Naive thymus-derived CD4-positive, alpha-beta T cell (primary cell): ENCODE results near the gene DPEP1. TPM values are rescaled to one million over a fixed set of nuclear protein-coding genes. Genes with fewer than 3 reads are reported as not detected.
"Not testable (repeated sequence)": the region's sequence is repeated elsewhere in the genome, so short reads cannot be mapped to it uniquely, and the experiment has no call there.

Experiments used
- ATAC-seq: fragments of 150-1000 bp; cut with Tn5 transposase; 2 replicates; pipeline ENCODE4 v1.10.0; 2021; ENCODE audit warnings: mild to moderate bottlenecking, moderate library complexity
- CTCF ChIA-PET: fragments of 350-600 bp; sonication (Branson Sonifier 250); formaldehyde crosslinking; loops from one replicate; lab custom pipeline; 2021; ENCODE audit warnings: antibody characterized with exemption; lab: Charles Lee
- POLR2A ChIA-PET: fragments of 350-600 bp; sonication (Branson Sonifier 250); formaldehyde crosslinking; loops from one replicate; lab custom pipeline; 2021; ENCODE audit warnings: antibody characterized with exemption, inconsistent platforms; lab: Charles Lee
- DNase-seq, 9 donors: peaks; one replicate each; pipeline versions ENCODE4 v3.0.0 to v3.0.0-alpha.2; 2020 to 2022; ENCODE audit warnings: mixed read lengths in 1 of 9
- H3K27ac ChIP-seq: one replicate; pipeline ENCODE4 v1.7.0; 2013; ENCODE audit warnings: mild to moderate bottlenecking, low read depth, low read length, moderate library complexity
- H3K27me3 ChIP-seq, 2 donors: one replicate each; pipeline ENCODE4 v1.7.0; 2013; ENCODE audit warnings: low read length in 2 of 2, mild to moderate bottlenecking in 2 of 2, moderate library complexity in 2 of 2; ENCODE audit not compliant: control insufficient read depth in 2 of 2, insufficient read depth in 2 of 2
- H3K36me3 ChIP-seq, 3 experiments: 1 replicate in 2 of 3; 2 replicates in 1 of 3; pipeline ENCODE4 v1.7.0; 2013; ENCODE audit warnings: low read length in 3 of 3, mild to moderate bottlenecking in 3 of 3, moderate library complexity in 1 of 3; ENCODE audit not compliant: insufficient read depth in 3 of 3, control insufficient read depth in 2 of 3
- H3K4me1 ChIP-seq, 2 donors: one replicate each; pipeline ENCODE4 v1.7.0; 2013; ENCODE audit warnings: low read length in 2 of 2, mild to moderate bottlenecking in 2 of 2, moderate library complexity in 1 of 2; ENCODE audit not compliant: control insufficient read depth in 2 of 2, insufficient read depth in 2 of 2
- H3K4me3 ChIP-seq: 2 replicates; pipeline ENCODE4 v1.7.0; 2013; ENCODE audit warnings: mild to moderate bottlenecking, low read length
- H3K9me3 ChIP-seq, 3 experiments: 1 replicate in 2 of 3; 2 replicates in 1 of 3; pipeline ENCODE4 v1.7.0; 2013; ENCODE audit warnings: low read length in 3 of 3; ENCODE audit not compliant: control insufficient read depth in 2 of 3
- H3K27ac Mint-ChIP-seq, 9 donors: one replicate each; pipeline ENCODE4 v1.8.0; 2020 to 2022; ENCODE audit warnings: mixed read lengths in 9 of 9, mild to moderate bottlenecking in 8 of 9, moderate library complexity in 5 of 9, inconsistent platforms in 2 of 9
- H3K27me3 Mint-ChIP-seq, 5 donors: one replicate each; pipeline ENCODE4 v1.8.0; 2021 to 2022; ENCODE audit warnings: mixed read lengths in 5 of 5, mild to moderate bottlenecking in 1 of 5
- H3K36me3 Mint-ChIP-seq, 5 donors: one replicate each; pipeline ENCODE4 v1.8.0; 2020 to 2022; ENCODE audit warnings: mixed read lengths in 5 of 5, mild to moderate bottlenecking in 3 of 5, inconsistent platforms in 1 of 5
- H3K4me1 Mint-ChIP-seq, 7 donors: one replicate each; pipeline ENCODE4 v1.8.0; 2020 to 2022; ENCODE audit warnings: mixed read lengths in 7 of 7, mild to moderate bottlenecking in 3 of 7, inconsistent platforms in 1 of 7
- H3K4me3 Mint-ChIP-seq, 10 donors: one replicate each; pipeline ENCODE4 v1.8.0; 2020 to 2022; ENCODE audit warnings: mild to moderate bottlenecking in 10 of 10, mixed read lengths in 10 of 10, moderate library complexity in 6 of 10, inconsistent platforms in 2 of 10
- H3K9me3 Mint-ChIP-seq, 11 donors: one replicate each; pipeline ENCODE4 v1.8.0; 2020 to 2022; ENCODE audit warnings: mixed read lengths in 11 of 11, mild to moderate bottlenecking in 4 of 11, inconsistent platforms in 1 of 11, moderate library complexity in 1 of 11
- intact Hi-C, 2 donors: fragments of 100-400 bp; cut with micrococcal nuclease; formaldehyde crosslinking; loops; one replicate each; pipeline ENCODE4 v1.15.1; 2023
- polyA plus RNA-seq, 2 donors: library from polyadenylated mRNA; unstranded; fragments of 300-500 nt; fragmentation: Illumina TruSeq; gene quantifications; one replicate each; pipeline ENCODE4 v1.2.3, GENCODE V29; 2021
- total RNA-seq, 6 experiments: library from RNA in 5 of 6; stranded (reverse) in 5 of 6; gene quantifications; 1 replicate in 5 of 6; 2 replicates in 1 of 6; pipeline ENCODE4 v1.2.3 and lab custom pipeline; 2021 to 2026

DPEP1 gene
- total and polyA plus RNA-seq, 7 experiments from 2014 or later = not detected

DNA sequence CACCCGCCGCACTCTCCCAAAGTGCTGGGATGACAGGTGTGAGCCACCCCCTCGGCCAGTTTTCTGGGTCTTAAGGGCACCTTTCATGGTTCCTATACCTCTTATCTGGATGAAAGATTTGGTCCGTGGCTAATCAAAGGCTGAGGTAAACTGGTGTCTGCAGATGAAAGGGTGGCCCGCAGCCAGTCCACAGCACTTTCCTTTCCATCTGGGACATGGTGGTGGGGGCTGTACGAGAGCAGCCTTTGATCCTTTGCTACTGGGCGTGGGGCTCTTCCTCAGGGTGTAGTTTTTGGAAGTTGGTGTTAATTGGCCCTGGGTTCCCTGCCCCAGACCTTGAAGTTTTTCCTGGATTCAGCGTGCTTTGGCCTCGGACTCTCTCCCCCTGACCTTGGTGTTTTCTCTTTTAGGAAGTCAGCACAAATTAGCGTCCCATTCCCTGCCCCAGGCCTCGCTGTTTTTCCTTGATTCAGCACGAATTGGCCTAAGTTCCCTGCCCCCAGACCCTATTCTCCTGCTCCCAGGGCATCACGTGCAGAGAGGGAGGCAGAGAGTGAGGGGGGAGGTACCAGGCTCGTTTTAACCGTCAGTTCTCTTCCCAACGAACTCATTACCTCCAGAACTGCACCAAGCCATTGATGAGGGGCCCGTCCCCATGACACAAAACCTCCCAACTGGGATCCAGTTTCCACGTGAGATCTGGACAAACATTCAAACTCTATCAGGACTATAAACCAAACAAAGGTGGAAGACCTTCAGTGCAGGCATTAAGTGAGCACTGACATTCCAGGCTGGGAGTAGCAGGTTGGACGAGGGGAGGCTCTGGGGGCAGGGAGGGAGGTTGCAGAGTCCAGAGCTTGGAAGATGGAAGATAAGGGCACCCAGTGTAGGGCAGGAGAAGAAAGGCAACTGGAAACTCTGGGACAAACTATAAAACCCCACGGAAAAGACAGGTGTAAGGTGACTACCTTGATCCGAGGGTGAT is 11.6 kb downstream of the DPEP1 start:
- H3K36me3 ChIP-seq = no peaks in the 10 kb centered on the region
- ChIA-PET POLR2A (no interaction called here), CTCF (no interaction called here)
- peaks cover 0 to 16% (median 10%) of the 10 kb centered on the region in 5 donors for H3K27me3 Mint-ChIP-seq
- H3K36me3 Mint-ChIP-seq = no peaks in the 10 kb centered on the region
- intact Hi-C loops = no loop called here
- peaks cover 0 to 2% (median 0%) of the 10 kb centered on the region in 11 donors for H3K9me3 Mint-ChIP-seq
- H3K4me1 Mint-ChIP-seq = peaks cover 0 to 4% (median 0%) of the 10 kb centered on the region in 7 donors
- no peak overlapping the region for H3K27ac ChIP-seq
- H3K9me3 ChIP-seq = no peaks in the 10 kb centered on the region
- DNase-seq = no peak
- H3K27me3 ChIP-seq = no peaks in the 10 kb centered on the region
- no peak overlapping the region for H3K4me3 Mint-ChIP-seq
- no peaks in the 10 kb centered on the region for H3K4me1 ChIP-seq
- no peak for ATAC-seq
- H3K4me3 ChIP-seq = no peak overlapping the region
- no peak overlapping the region for H3K27ac Mint-ChIP-seq

- Mint-ChIP-seq H3K4me3 (no peak overlapping the region), H3K27me3 (peaks cover 0 to 6% (median 0%) of the 10 kb centered on the region in 5 donors), H3K27ac (no peak overlapping the region), H3K9me3 (no peaks in the 10 kb centered on the region), H3K36me3 (no peaks in the 10 kb centered on the region), H3K4me1 (no peaks in the 10 kb centered on the region)
- Histone ChIP-seq H3K27me3 (no peaks in the 10 kb centered on the region), H3K36me3 (no peaks in the 10 kb centered on the region), H3K27ac (no peak overlapping the region), H3K4me3 (no peak overlapping the region), H3K4me1 (no peaks in the 10 kb centered on the region), H3K9me3 (no peaks in the 10 kb centered on the region)
- CTCF ChIA-PET = no interaction called here
- ATAC-seq (no peak), DNase-seq (no peak)
- intact Hi-C loops = no loop called here
- POLR2A ChIA-PET = no interaction called here
These were observed 16.6 kb downstream of the DPEP1 start for GRCh38 chr16:89629827-89630610.

DNA sequence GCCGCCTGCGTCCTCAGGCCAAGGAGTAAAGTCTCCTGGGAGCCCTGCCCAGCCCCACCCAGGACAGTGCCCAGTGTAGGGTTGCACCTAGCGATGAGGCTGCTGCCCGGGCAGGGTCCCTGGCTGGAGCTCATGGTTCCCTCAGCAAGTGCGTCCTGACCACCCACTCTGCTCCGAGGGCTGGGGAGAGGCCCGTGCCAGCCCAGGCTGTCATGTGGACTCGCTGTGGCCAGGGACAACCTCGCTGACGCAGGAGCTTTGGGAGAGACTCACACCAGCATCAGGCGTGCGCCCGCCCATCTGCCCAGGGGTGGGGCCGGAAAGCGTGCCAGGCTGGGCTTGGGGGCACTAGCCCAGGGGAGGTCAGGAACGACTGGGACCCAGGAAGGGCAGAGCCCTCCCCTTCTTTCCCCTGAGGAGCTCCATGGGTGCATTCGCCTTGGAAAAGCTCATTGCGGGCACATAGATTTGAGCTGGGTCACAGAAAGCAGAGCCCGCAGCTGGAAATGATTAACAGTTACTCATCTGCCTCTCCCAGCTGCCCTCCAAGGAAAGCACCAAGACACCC is 19.7 kb downstream of the DPEP1 start:
- no peaks in the 10 kb centered on the region for H3K4me1 Mint-ChIP-seq
- no peak for DNase-seq
- Histone ChIP-seq H3K4me3 (no peak overlapping the region), H3K9me3 (no peaks in the 10 kb centered on the region), H3K36me3 (no peaks in the 10 kb centered on the region), H3K4me1 (no peaks in the 10 kb centered on the region), H3K27me3 (no peaks in the 10 kb centered on the region), H3K27ac (no peak overlapping the region)
- H3K27me3 Mint-ChIP-seq = peaks cover 0 to 3% (median 0%) of the 10 kb centered on the region in 5 donors
- H3K36me3 Mint-ChIP-seq = no peaks in the 10 kb centered on the region
- no peaks in the 10 kb centered on the region for H3K9me3 Mint-ChIP-seq
- CTCF ChIA-PET = interaction anchor here (0.7 kb wide), 1 partner anchor 355 kb away, joined by 3 read pairs; no protein-coding TSS in a partner anchor
- H3K27ac Mint-ChIP-seq = no peak overlapping the region
- POLR2A ChIA-PET = no interaction called here
- H3K4me3 Mint-ChIP-seq = no peak overlapping the region
- intact Hi-C loops = no loop called here
- no peak for ATAC-seq

DNA sequence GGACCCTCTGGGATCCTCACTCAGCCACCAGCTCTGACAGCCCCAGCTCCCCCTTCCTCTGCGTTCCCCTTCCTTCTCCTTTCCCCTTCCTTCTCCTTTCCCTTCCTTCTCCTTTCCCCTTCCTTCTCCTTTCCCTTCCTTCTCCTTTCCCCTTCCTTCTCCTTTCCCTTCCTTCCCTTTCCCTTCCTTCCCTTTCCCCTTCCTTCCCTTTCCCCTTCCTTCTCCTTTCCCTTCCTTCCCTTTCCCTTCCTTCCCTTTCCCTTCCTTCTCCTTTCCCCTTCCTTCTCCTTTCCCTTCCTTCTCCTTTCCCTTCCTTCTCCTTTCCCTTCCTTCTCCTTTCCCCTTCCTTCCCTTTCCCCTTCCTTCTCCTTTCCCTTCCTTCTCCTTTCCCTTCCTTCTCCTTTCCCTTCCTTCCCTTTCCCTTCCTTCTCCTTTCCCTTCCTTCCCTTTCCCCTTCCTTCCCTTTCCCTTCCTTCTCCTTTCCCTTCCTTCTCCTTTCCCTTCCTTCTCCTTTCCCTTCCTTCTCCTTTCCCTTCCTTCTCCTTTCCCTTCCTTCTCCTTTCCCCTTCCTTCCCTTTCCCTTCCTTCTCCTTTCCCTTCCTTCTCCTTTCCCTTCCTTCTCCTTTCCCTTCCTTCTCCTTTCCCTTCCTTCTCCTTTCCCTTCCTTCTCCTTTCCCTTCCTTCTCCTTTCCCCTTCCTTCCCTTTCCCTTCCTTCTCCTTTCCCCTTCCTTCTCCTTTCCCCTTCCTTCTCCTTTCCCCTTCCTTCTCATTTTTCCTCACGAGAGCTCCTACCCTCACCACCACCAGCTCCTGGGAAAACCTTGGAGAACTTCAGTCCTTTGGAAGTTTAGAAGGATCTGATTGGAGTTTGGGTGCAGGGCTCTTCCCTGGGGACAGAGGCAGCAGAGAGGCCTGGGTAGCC is 21.3 kb downstream of the DPEP1 start:
- H3K36me3 ChIP-seq, H3K36me3 Mint-ChIP-seq, POLR2A ChIA-PET, ATAC-seq, H3K4me3 Mint-ChIP-seq, H3K4me1 ChIP-seq, H3K27me3 ChIP-seq, H3K4me3 ChIP-seq, H3K4me1 Mint-ChIP-seq, H3K27ac ChIP-seq, H3K9me3 Mint-ChIP-seq, H3K9me3 ChIP-seq, intact Hi-C loops, DNase-seq, H3K27ac Mint-ChIP-seq, H3K27me3 Mint-ChIP-seq: not testable (repeated sequence)
- CTCF ChIA-PET = interaction anchor here (0.6 kb wide), 1 partner anchor 119 kb away, joined by 4 read pairs; no protein-coding TSS in a partner anchor

GRCh38 chr16:89636663-89637062 is 23.2 kb downstream of the DPEP1 start:
- Histone ChIP-seq H3K27ac (no peak overlapping the region), H3K4me3 (no peak overlapping the region), H3K9me3 (no peaks in the 10 kb centered on the region), H3K27me3 (no peaks in the 10 kb centered on the region), H3K4me1 (no peaks in the 10 kb centered on the region), H3K36me3 (no peaks in the 10 kb centered on the region)
- no peak for DNase-seq
- peaks cover 0 to 10% (median 7%) of the 10 kb centered on the region in 7 donors for H3K4me1 Mint-ChIP-seq
- H3K27ac Mint-ChIP-seq = no peak overlapping the region
- peaks cover 0 to 2% (median 0%) of the 10 kb centered on the region in 5 donors for H3K27me3 Mint-ChIP-seq
- ChIA-PET CTCF (no interaction called here), POLR2A (no interaction called here)
- H3K36me3 Mint-ChIP-seq = no peaks in the 10 kb centered on the region
- no peaks in the 10 kb centered on the region for H3K9me3 Mint-ChIP-seq
- intact Hi-C loops = no loop called here
- ATAC-seq = no peak
- no peak overlapping the region for H3K4me3 Mint-ChIP-seq

DNA sequence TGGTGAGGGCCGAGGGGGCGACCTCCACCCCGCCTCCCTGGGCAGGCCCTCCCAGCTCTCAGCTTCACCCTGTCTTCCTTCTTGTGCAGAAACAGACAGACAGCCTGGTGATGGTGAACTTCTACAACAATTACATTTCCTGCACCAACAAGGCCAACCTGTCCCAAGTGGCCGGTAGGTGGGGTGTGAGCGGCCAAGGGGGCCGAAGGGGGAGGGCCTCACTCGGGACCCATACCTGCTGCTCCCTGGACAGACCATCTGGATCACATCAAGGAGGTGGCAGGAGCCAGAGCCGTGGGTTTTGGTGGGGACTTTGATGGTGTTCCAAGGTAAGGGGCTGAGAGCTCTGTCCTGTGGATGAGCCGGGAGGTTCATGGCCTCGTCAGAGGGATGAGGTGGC is 23.9 kb downstream of the DPEP1 start:
- H3K27me3 Mint-ChIP-seq = no peaks in the 10 kb centered on the region
- CTCF ChIA-PET = no interaction called here
- intact Hi-C loops = no loop called here
- peaks cover 0 to 10% (median 7%) of the 10 kb centered on the region in 7 donors for H3K4me1 Mint-ChIP-seq
- H3K36me3 ChIP-seq = no peaks in the 10 kb centered on the region
- POLR2A ChIA-PET = interaction anchor here (0.7 kb wide), 1 partner anchor 612 kb away, joined by 3 read pairs; no protein-coding TSS in a partner anchor
- ATAC-seq = no peak
- no peaks in the 10 kb centered on the region for H3K9me3 Mint-ChIP-seq
- no peak for DNase-seq
- H3K4me1 ChIP-seq = no peaks in the 10 kb centered on the region
- no peak overlapping the region for H3K27ac Mint-ChIP-seq
- H3K4me3 ChIP-seq = no peak overlapping the region
- no peaks in the 10 kb centered on the region for H3K36me3 Mint-ChIP-seq
- H3K27me3 ChIP-seq = no peaks in the 10 kb centered on the region
- H3K27ac ChIP-seq = no peak overlapping the region
- H3K4me3 Mint-ChIP-seq = no peak overlapping the region
- no peaks in the 10 kb centered on the region for H3K9me3 ChIP-seq
